AG04450 (cell line): ENCODE measurements around the gene COG5. TPM values are rescaled to one million over a fixed set of nuclear protein-coding genes. Genes with fewer than 3 reads are reported as not detected.

ENCODE experiments used
- CTCF ChIA-PET: fragments of 300-600, 350-600 bp; formaldehyde crosslinking; extraction: SDS; loops from one replicate; lab custom pipeline; 2022; ENCODE audit warnings: antibody characterized with exemption, inconsistent platforms; lab: Charles Lee
- POLR2A ChIA-PET: fragments of 350-600 bp; formaldehyde crosslinking; extraction: SDS; loops from one replicate; lab custom pipeline; 2021; ENCODE audit warnings: antibody characterized with exemption, inconsistent platforms; lab: Yijun Ruan, JAX
- DNase-seq: peaks from one replicate; pipeline ENCODE4 v3.0.0-alpha.2; 2011; ENCODE audit warnings: low read depth, low spot score
- H3K27ac ChIP-seq: one replicate; pipeline ENCODE4 v1.5.1; 2012; ENCODE audit warnings: low read depth, low read length, control low read depth
- H3K27me3 ChIP-seq: one replicate; pipeline ENCODE4 v1.6.0; 2012; ENCODE audit warnings: low read length; ENCODE audit not compliant: control insufficient read depth, insufficient read depth
- H3K4me3 ChIP-seq: 2 replicates; pipeline ENCODE4 v1.5.1; 2011; ENCODE audit warnings: mild to moderate bottlenecking, low read depth, low read length, control low read depth
- H3K9me3 ChIP-seq: 2 replicates; pipeline ENCODE4 v1.5.1; 2012; ENCODE audit warnings: low read length; ENCODE audit not compliant: control insufficient read depth, insufficient read depth
- CTCF ChIP-seq: IDR thresholded peaks from 2 replicates; pipeline ENCODE4 v1.5.1; 2011; ENCODE audit warnings: low read depth, low read length, control low read depth, inconsistent platforms
- polyA plus RNA-seq: library from polyadenylated mRNA; depleted of rRNA; stranded (reverse); fragments of >200 nt; gene quantifications from 2 replicates; pipeline ENCODE4 v1.2.3, GENCODE V29; 2011

The COG5 gene
- polyA plus RNA-seq, 1 experiment: 55.2 TPM

DNA sequence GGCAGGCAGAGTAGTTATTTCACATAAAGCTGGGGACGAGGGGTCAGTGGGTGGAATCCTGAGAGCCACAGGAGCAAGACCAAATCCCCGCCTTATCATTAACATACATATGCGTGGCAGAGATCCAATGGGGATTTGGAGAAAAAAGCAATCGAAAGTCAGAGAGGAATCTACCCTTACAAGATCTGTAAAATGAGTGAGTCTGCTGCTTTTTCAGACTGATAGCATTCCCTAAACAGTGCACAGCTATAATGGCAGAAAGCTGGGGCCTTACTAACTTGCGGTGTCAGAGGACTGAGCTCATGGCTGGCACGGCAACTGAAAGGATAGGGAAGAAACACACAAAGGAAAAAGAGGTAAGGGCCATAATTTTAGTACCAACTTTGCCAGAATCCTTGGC lies 68.8 kb downstream of the COG5 start:
- no peak for TF ChIP-seq CTCF
- Histone ChIP-seq H3K9me3 (no peaks in the 10 kb centered on the region), H3K27ac (no peak overlapping the region), H3K4me3 (no peak overlapping the region), H3K27me3 (no peaks in the 10 kb centered on the region)
- ChIA-PET POLR2A (no interaction called here), CTCF (no interaction called here)
- no peak for DNase-seq

DNA sequence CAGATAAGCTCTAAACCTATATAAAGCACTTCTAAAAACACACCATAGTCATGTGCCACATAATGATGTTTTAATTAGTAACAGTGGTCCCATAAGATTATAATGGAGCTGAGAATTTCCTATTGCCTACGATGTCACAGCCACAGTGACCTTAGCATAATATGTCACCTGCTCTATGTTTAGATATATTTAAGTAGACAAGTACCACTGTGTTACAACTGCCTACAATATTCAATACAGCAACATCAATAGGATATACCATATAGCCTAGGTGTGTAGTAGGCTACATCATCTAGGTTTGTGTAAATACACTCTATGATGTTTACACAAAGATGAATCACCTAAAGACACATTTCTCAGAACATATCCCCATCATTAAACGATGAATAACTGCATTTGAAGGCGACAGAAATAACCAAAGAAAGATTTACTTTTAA lies 69.4 kb downstream of the COG5 start:
- Histone ChIP-seq H3K4me3 (no peak overlapping the region), H3K27me3 (no peaks in the 10 kb centered on the region), H3K9me3 (no peaks in the 10 kb centered on the region), H3K27ac (no peak overlapping the region)
- no peak for TF ChIP-seq CTCF
- ChIA-PET POLR2A (no interaction called here), CTCF (interaction anchor here (1.0 kb wide), 1 partner anchor 31 kb away, joined by 5 read pairs; no protein-coding TSS in a partner anchor)
- no peak for DNase-seq

GRCh38 chr7:107492875-107493274 lies 70.8 kb downstream of the COG5 start:
- TF ChIP-seq CTCF: no peak
- POLR2A ChIA-PET: no interaction called here
- Histone ChIP-seq H3K4me3 (no peak overlapping the region), H3K27me3 (no peaks in the 10 kb centered on the region), H3K27ac (no peak overlapping the region), H3K9me3 (no peaks in the 10 kb centered on the region)
- no peak for DNase-seq
- CTCF ChIA-PET: interaction anchor here (0.7 to 0.8 kb wide), 2 partner anchors 292 to 382 kb away, joined by 3 to 5 read pairs; no protein-coding TSS in a partner anchor

- H3K27ac ChIP-seq: no peak overlapping the region
- no peaks in the 10 kb centered on the region for H3K27me3 ChIP-seq
- no peak for DNase-seq
- CTCF ChIA-PET: no interaction called here
- H3K9me3 ChIP-seq: no peaks in the 10 kb centered on the region
- POLR2A ChIA-PET: no interaction called here
- no peak for TF ChIP-seq CTCF
- no peak overlapping the region for H3K4me3 ChIP-seq
Measured at GRCh38 chr7:107486041-107486440, 77.7 kb downstream of the COG5 start.

- TF ChIP-seq CTCF: no peak
- no peak overlapping the region for H3K4me3 ChIP-seq
- H3K9me3 ChIP-seq: no peaks in the 10 kb centered on the region
- no peaks in the 10 kb centered on the region for H3K27me3 ChIP-seq
- no peak overlapping the region for H3K27ac ChIP-seq
- no peak for DNase-seq
- ChIA-PET POLR2A (no interaction called here), CTCF (no interaction called here)
Measured at GRCh38 chr7:107482571-107482970, 81.1 kb downstream of the COG5 start.
